Measurements from ENCODE around the gene TCIRG1.

The TCIRG1 gene

DNA sequence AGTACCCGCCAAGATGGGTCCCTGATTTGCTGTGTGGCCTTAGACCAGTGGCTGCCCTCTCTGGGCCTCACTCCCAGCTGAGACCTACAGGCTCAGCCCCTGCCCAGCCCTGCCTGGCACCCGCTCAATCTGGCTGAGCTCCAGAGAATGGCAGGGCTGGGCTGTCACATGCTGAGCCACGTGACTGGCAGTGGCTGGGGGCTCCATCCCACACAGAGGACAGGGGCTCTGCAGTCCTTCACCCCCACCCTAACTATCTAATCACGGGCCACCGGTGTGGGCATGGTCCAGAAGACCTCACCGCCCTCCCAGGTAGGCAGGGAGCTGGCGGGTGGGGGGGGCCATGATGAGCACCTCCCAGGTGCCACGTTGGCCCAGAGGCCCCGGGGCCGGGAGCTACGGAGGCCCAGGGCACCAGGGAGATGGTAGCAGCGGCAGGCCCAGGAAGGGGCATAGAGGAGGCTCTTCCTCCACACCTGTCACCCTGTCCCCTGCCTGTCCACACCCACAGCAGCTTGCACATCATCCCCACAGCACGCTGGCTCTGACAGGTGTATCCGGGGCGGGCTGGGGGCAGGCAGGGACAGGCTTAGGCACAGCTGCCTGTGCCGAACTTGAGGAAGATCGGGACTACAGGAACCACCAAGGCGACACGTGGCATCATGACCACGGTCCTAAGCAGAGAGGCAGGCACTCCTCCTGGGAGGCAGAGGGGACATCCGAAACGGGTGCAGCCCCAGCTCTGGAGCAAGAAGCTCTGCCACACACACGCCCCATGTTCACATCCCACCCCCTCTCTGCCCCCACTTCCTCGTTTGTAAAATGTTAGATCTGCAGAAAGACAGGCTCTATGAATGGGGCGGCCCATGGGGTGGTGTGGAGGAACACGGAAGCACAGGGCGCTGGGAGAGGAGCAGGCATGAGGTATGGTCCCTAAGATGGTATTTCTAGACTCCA is 30.2 kb upstream of the TCIRG1 start:
- no peaks in the 10 kb centered on the region for H3K9me3 ChIP-seq (ENCODE audit: control insufficient read depth, insufficient read depth, low read length)
- H3K9ac ChIP-seq (ENCODE audit: low read depth, low read length): no peak overlapping the region
- peaks cover 2% of the 10 kb centered on the region for H3K4me1 ChIP-seq (ENCODE audit: control insufficient read depth, insufficient read depth, low read length)
- H3K27me3 ChIP-seq (ENCODE audit: control insufficient read depth, insufficient read depth, low read length): no peaks in the 10 kb centered on the region
- H3K4me3 ChIP-seq (ENCODE audit: low read depth, low read length): no peak overlapping the region
- no peaks in the 10 kb centered on the region for H3K36me3 ChIP-seq (ENCODE audit: control insufficient read depth, insufficient read depth, low read length)

DNA sequence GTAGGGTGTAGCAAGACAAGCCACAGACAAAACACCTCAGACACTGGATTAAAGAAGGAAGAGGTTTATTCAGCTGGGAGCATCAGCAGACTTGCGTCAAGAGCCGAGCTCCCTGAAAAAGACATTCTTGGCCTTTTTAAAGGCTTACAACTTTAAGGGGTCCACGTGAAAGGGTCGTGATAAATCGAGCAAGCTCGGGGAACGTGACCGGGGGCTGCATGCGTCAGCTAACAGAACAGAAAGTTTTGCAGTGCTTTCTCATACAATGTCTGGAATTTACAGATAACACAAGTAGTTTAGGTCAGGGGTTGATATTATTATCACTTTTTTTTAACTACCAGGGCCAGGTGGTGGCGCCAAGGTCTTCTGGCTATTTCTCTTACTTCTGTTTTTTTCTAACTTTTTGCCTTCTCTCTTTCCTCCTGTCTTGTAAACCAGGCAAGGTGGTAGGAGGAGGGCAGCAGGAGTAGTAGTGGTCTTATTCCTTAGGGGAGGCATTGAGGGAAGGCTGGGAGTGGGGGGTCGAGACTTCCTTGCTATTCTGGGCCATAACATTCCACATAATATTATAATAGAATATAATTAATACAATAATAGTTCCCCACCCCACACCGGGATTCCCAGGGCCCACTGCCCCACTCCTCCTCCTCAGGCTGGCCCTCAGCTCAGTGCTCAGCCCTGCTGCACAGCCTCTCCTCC is 29.3 kb upstream of the TCIRG1 start:
- Histone ChIP-seq H3K4me1 (ENCODE audit: control insufficient read depth, insufficient read depth, low read length) (no peaks in the 10 kb centered on the region), H3K9ac (ENCODE audit: low read depth, low read length) (no peak overlapping the region), H3K36me3 (ENCODE audit: control insufficient read depth, insufficient read depth, low read length) (no peaks in the 10 kb centered on the region), H3K27me3 (ENCODE audit: control insufficient read depth, insufficient read depth, low read length) (no peaks in the 10 kb centered on the region), H3K9me3 (ENCODE audit: control insufficient read depth, insufficient read depth, low read length) (no peaks in the 10 kb centered on the region), H3K4me3 (ENCODE audit: low read depth, low read length) (no peak overlapping the region)

DNA sequence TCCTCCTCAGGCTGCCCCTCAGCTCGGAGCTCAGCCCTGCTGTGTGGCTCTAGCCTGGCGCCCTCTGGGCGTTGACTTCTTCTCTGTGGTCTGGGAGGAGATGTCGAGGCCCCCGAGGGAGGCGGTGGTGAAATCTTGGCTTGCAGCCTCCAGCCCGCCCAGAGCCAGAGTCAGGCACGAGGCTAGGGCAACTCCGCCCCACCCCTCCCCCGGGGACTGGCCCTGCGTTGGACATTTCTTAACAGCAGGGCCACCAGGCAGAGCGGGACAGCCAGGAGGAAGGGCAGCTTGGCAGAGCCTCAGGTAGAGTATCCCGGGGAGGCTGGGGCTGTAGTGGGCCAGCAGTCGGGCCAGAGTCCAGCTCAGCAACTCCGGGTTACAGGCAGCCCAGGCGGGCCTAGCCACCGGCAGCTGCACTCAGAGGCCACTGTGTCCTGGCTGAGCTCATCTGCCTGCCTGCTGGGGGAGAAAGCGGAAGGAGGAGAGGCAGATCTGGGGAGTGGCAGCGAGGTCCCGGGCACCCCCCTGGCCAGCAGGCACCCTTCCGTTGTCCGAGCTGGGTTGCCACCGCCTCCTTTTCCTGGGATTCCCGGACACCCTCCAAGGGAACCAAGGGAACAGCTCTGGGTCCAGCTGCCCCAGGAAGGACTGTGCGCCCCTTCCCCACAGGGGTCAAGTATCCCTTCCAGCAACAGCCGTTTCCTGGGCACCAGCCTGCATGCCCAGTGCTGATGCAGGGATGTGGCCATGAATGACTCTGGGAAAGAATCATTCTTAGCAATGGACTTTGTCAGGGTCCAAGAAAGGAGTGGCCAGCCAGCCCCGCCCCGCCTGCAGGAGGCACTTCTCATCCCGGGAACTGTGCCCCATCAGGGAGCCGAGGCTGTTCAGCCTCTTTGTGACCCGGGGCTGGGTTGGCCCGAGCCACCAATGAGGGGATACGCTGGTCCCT is 28.5 kb upstream of the TCIRG1 start, which contains the start of gene ALDH3B1:
ALDH3B1 (plus strand) TSS at position 238 of the 952 bp plus-strand sequence. CDS start 4,971 bp downstream, outside the sequence.
- Histone ChIP-seq H3K4me1 (ENCODE audit: control insufficient read depth, insufficient read depth, low read length) (no peaks in the 10 kb centered on the region), H3K27me3 (ENCODE audit: control insufficient read depth, insufficient read depth, low read length) (no peaks in the 10 kb centered on the region), H3K9ac (ENCODE audit: low read depth, low read length) (no peak within 1 kb of the TSS), H3K4me3 (ENCODE audit: low read depth, low read length) (no peak within 1 kb of the TSS), H3K9me3 (ENCODE audit: control insufficient read depth, insufficient read depth, low read length) (no peaks in the 10 kb centered on the region), H3K36me3 (ENCODE audit: control insufficient read depth, insufficient read depth, low read length) (no peaks in the 10 kb centered on the region)

DNA sequence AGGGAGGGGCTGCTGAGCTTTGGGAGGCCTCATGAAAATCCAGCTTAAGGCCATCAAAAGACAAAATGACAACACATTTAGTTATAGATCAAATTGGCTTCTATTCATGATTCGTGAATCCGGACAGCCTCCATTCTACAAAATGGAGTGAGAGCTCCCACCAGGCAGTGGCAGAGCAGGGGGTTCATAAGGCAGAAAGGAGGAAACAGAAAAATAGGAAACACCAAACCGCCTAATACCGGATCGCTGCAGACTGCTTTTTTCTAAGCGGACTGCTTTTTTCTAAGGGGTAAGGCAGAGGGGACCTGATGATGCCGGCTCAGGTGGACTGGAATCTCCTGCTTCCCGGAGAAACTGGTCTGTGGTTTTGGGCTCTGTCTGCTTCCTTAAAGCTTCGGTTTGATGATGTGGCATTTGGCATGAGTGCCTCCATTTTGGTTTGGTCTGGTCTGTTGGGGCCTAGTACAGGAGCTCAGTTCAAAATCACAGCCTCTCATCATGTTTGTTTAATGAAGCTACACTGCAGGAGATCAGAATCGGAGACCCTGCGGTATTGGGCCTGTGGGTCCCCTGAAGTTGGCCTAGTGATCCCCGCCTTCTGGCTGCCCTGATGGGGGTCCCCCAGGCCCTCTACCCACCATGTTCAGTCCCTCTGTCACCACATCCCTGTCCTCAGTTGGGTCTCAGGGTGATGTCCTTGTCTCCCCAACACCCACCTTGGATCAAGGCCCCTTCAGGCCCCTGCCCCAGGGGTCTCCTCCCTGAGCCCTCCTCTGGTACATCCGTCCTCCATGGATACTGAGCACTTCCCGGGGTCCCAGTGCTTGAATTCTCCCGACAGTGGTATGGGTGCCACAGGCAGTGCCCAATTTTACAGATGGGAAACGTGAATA is 27.5 kb upstream of the TCIRG1 start:
- Histone ChIP-seq H3K4me1 (ENCODE audit: control insufficient read depth, insufficient read depth, low read length) (no peaks in the 10 kb centered on the region), H3K27me3 (ENCODE audit: control insufficient read depth, insufficient read depth, low read length) (no peaks in the 10 kb centered on the region), H3K36me3 (ENCODE audit: control insufficient read depth, insufficient read depth, low read length) (no peaks in the 10 kb centered on the region), H3K9me3 (ENCODE audit: control insufficient read depth, insufficient read depth, low read length) (no peaks in the 10 kb centered on the region), H3K9ac (ENCODE audit: low read depth, low read length) (no peak overlapping the region), H3K4me3 (ENCODE audit: low read depth, low read length) (no peak overlapping the region)

DNA sequence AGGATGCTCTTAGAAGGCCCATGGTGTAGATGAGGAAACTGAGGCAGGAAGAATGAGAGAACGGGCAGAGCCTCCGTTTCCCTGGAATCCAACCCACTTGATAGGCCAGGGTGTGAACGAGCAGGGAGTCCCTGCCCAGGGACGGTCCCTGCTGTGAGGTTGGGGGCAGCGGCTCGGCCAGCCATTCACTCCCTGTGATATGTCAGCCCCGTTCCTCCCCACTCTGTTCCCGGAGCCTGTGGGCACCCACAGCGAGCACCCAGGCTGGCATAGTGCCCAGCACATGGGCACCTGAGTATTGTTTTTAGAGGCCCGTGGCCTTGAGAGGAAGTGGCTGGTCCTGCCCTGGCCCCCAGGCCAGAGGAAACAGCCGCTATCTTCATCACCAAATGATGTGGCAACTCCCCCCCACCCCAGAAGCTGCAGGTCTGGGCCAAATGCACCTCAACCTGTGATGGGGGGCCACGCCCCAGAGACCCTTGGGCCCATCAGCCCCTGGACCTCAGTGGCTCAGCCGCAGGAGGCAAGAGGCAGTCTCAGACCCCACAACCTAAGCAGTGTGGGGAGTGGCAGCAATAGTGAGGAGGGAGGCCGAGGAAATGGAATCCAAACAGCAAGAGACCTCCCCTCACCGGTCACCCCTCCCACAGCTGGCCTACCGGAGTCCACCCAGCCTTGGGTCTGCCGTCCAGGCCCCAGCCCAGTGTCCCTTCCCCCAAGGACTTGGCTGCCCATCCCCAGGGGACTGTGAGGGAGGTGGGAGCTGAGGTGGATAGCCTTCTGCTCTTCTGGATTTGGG is 26.6 kb upstream of the TCIRG1 start:
- no peak overlapping the region for H3K4me3 ChIP-seq (ENCODE audit: low read depth, low read length)
- H3K27me3 ChIP-seq (ENCODE audit: control insufficient read depth, insufficient read depth, low read length): no peaks in the 10 kb centered on the region
- H3K9me3 ChIP-seq (ENCODE audit: control insufficient read depth, insufficient read depth, low read length): no peaks in the 10 kb centered on the region
- no peaks in the 10 kb centered on the region for H3K36me3 ChIP-seq (ENCODE audit: control insufficient read depth, insufficient read depth, low read length)
- H3K9ac ChIP-seq (ENCODE audit: low read depth, low read length): no peak overlapping the region
- no peaks in the 10 kb centered on the region for H3K4me1 ChIP-seq (ENCODE audit: control insufficient read depth, insufficient read depth, low read length)

DNA sequence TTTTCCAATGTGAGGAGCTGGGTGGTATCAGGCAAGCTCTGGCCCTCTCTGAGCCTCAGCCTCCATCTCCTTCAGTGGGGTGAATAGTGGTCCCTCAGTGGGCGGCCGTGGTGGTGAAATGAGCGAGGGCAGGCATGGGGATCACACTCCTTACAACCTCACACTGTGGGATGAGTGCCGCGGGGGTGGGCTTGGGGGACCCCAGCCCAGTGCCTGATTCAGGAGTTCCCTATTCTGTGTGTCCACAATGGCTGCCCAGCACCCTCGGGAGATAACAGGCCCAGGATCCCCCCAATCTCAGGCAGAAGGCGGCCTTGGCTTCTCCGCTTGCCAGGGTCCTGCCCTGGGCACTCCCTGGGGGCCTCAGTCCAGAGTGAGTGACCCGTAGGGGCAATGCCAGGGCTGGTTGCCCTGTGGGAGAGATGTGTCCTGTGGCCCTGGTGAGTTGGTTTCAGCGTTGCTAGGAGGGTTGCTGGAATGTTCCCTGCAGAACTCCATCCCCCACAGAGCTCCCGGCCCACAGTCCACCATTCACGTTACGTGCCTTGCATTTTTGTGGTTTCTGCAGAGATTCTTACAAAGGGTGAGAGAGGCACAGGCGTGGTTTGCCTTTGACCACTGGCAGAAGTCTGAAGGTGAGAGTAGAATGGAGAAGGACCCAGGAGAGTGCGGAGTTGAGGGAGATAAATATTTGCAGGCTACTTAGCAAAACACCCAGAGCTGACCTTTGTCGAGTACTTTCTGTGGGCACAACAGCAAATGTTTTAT is 25.8 kb upstream of the TCIRG1 start:
- Histone ChIP-seq H3K9ac (ENCODE audit: low read depth, low read length) (no peak overlapping the region), H3K27me3 (ENCODE audit: control insufficient read depth, insufficient read depth, low read length) (no peaks in the 10 kb centered on the region), H3K9me3 (ENCODE audit: control insufficient read depth, insufficient read depth, low read length) (no peaks in the 10 kb centered on the region), H3K4me1 (ENCODE audit: control insufficient read depth, insufficient read depth, low read length) (no peaks in the 10 kb centered on the region), H3K4me3 (ENCODE audit: low read depth, low read length) (no peak overlapping the region), H3K36me3 (ENCODE audit: control insufficient read depth, insufficient read depth, low read length) (no peaks in the 10 kb centered on the region)

DNA sequence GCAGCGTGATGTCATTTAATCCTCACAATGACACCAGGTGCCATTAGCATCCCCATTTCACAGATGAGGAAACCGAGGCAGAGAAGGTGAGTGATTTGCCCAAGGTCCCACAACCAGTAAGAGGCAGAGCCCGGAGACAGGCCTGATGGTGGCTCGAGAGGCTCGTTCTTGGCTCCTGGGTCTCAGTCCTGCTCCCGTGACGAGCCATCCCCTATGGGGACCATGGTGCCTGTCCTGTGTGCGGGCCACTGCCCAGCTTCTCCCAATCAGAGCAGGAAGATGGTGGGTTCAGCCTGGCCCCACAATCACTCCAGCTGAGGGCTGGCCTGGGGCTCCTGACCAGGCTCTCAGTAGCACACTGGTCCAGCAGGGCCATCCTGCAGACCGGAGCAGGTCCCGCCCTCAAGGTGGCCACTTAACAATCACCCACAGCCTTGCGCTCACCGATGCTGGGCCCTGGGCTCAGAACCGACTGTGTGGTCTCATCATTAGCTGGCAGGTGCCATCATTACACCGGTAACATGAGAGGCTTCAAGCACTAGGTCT is 25.1 kb upstream of the TCIRG1 start:
- Histone ChIP-seq H3K4me1 (ENCODE audit: control insufficient read depth, insufficient read depth, low read length) (no peaks in the 10 kb centered on the region), H3K9me3 (ENCODE audit: control insufficient read depth, insufficient read depth, low read length) (no peaks in the 10 kb centered on the region), H3K4me3 (ENCODE audit: low read depth, low read length) (no peak overlapping the region), H3K36me3 (ENCODE audit: control insufficient read depth, insufficient read depth, low read length) (no peaks in the 10 kb centered on the region), H3K9ac (ENCODE audit: low read depth, low read length) (no peak overlapping the region), H3K27me3 (ENCODE audit: control insufficient read depth, insufficient read depth, low read length) (no peaks in the 10 kb centered on the region)

DNA sequence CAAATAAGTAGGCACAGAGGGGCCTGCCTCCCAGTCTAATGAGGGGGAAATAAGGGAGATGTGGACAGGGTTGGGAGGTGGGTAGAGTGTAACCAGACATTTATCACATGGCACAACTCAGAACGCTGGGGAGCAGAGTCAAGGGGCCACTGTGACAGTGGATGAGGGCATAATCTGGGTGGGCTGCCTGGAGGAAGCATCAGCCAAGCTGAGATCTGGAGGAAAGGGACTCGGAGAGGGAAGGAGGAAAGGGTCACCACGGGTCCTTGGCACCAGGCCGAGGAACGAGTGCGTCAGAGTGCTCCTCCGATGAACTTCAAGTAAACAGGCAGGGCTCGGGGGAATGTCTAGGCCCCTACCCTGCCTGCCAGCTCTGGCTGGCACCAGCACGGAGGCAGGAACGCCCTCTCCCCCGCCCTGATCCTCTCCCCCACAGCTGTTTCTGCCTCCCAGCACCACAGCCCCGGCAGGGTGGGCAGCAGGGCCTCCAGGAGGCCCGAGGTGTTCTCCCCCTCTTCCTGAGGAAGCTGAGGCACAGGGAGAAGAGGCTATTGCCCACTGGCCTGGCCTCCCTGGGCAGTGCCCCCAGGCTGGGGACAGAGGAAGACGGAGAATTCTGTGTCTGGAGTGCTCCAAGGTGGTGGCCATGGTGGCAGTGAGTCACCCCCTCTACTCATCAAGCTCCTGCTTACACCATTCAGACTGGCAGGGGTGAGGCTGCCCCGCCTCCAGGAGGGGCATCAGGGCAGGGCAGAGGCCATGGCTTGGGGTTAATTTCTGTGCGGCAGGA is 24.5 kb upstream of the TCIRG1 start:
- Histone ChIP-seq H3K9me3 (ENCODE audit: control insufficient read depth, insufficient read depth, low read length) (no peaks in the 10 kb centered on the region), H3K9ac (ENCODE audit: low read depth, low read length) (no peak overlapping the region), H3K4me1 (ENCODE audit: control insufficient read depth, insufficient read depth, low read length) (no peaks in the 10 kb centered on the region), H3K27me3 (ENCODE audit: control insufficient read depth, insufficient read depth, low read length) (no peaks in the 10 kb centered on the region), H3K4me3 (ENCODE audit: low read depth, low read length) (no peak overlapping the region), H3K36me3 (ENCODE audit: control insufficient read depth, insufficient read depth, low read length) (no peaks in the 10 kb centered on the region)

DNA sequence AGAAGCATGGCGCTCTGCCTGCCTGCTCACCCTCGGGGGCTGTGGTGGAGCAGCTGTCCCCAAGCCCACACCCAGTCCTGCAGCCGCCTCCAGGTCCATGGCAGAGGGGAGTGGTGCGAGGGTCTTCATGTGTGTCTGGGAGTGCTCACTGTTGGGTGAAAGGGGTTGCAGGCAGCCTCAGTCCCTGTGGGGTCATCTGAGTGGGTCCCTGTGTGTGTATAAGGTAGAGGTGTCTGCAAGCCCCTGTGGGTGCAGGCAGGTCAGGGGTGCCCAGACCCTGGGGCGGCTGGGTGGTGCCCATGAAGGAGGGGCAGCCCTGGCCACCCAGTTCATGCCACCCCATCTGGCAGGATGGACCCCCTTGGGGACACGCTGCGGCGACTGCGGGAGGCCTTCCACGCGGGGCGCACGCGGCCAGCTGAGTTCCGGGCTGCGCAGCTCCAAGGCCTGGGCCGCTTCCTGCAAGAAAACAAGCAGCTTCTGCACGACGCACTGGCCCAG is 23.8 kb upstream of the TCIRG1 start:
- no peaks in the 10 kb centered on the region for H3K4me1 ChIP-seq (ENCODE audit: control insufficient read depth, insufficient read depth, low read length)
- H3K36me3 ChIP-seq (ENCODE audit: control insufficient read depth, insufficient read depth, low read length): no peaks in the 10 kb centered on the region
- no peak overlapping the region for H3K9ac ChIP-seq (ENCODE audit: low read depth, low read length)
- H3K4me3 ChIP-seq (ENCODE audit: low read depth, low read length): no peak overlapping the region
- H3K9me3 ChIP-seq (ENCODE audit: control insufficient read depth, insufficient read depth, low read length): no peaks in the 10 kb centered on the region
- H3K27me3 ChIP-seq (ENCODE audit: control insufficient read depth, insufficient read depth, low read length): no peaks in the 10 kb centered on the region
